Nephron (organoid): ENCODE data around the gene TAAR6.
A peak's percentile ranks its signal among the peaks of the same experiment; 100 is the strongest.
"Not testable (repeated sequence)": the region's sequence is repeated elsewhere in the genome, so short reads cannot be mapped to it uniquely, and the experiment has no call there.

ENCODE experiments used
- H3K27ac Mint-ChIP-seq, 3 experiments: 2 replicates each; pipeline ENCODE4 v1.8.0; 2020; ENCODE audit warnings: mixed read lengths in 3 of 3, mild to moderate bottlenecking in 2 of 3, moderate library complexity in 1 of 3
- H3K27me3 Mint-ChIP-seq: 2 replicates; pipeline ENCODE4 v1.8.0; 2021; ENCODE audit warnings: low read depth, mild to moderate bottlenecking, moderate library complexity, mixed read lengths
- H3K36me3 Mint-ChIP-seq: 2 replicates; pipeline ENCODE4 v1.8.0; 2020; ENCODE audit warnings: low read depth, mixed read lengths
- H3K4me1 Mint-ChIP-seq: 2 replicates; pipeline ENCODE4 v1.8.0; 2020; ENCODE audit warnings: mixed read lengths
- H3K4me3 Mint-ChIP-seq, 3 experiments: 2 replicates each; pipeline ENCODE4 v1.8.0; 2020; ENCODE audit warnings: mild to moderate bottlenecking in 3 of 3, mixed read lengths in 3 of 3, moderate library complexity in 2 of 3
- H3K9me3 Mint-ChIP-seq: 2 replicates; pipeline ENCODE4 v1.8.0; 2020; ENCODE audit warnings: mixed read lengths
- CTCF ChIP-seq, 3 experiments: fragments of 200-600 bp; sonication (generic); IDR thresholded peaks; one replicate each; pipeline ENCODE4 v1.5.0; 2021; ENCODE audit warnings: antibody characterized with exemption in 3 of 3; ENCODE audit not compliant: unreplicated experiment in 3 of 3

Gene TAAR6

GRCh38 chr6:132530293-132530974 is 39.7 kb upstream of the TAAR6 start:
- Mint-ChIP-seq H3K27me3 (no peaks in the 10 kb centered on the region), H3K9me3 (peaks cover 11% of the 10 kb centered on the region), H3K4me1 (no peaks in the 10 kb centered on the region), H3K4me3 (peak overlapping the region; percentile 27 to 69 (median 59)), H3K27ac (no peak overlapping the region), H3K36me3 (no peaks in the 10 kb centered on the region)
- TF ChIP-seq CTCF (IDR thresholded peaks at IDR 0.05; ENCODE audit: unreplicated experiment in 3 of 3), result peak; percentile 85 to 89 (median 87)

GRCh38 chr6:132534546-132534945 is 35.6 kb upstream of the TAAR6 start:
- not testable (repeated sequence) for H3K4me3 Mint-ChIP-seq, H3K36me3 Mint-ChIP-seq, H3K27ac Mint-ChIP-seq, H3K27me3 Mint-ChIP-seq
- H3K4me1 Mint-ChIP-seq, result peaks cover 12% of the 10 kb centered on the region
- peaks cover 16% of the 10 kb centered on the region for H3K9me3 Mint-ChIP-seq

GRCh38 chr6:132537145-132537544 is 33.0 kb upstream of the TAAR6 start:
- Mint-ChIP-seq H3K4me3 (no peak overlapping the region), H3K9me3 (peaks cover 16% of the 10 kb centered on the region), H3K27ac (no peak overlapping the region), H3K36me3 (no peaks in the 10 kb centered on the region), H3K27me3 (peaks cover 5% of the 10 kb centered on the region), H3K4me1 (peaks cover 12% of the 10 kb centered on the region)
- no peak for TF ChIP-seq CTCF (IDR thresholded peaks at IDR 0.05; ENCODE audit: unreplicated experiment in 3 of 3)

- Mint-ChIP-seq H3K36me3 (no peaks in the 10 kb centered on the region), H3K9me3 (peaks cover 16% of the 10 kb centered on the region), H3K4me3 (peak within 1 kb of the TSS in 1 of 3 experiments; percentile 5), H3K27me3 (peaks cover 5% of the 10 kb centered on the region), H3K27ac (peak within 1 kb of the TSS; percentile 48 to 82 (median 75)), H3K4me1 (peaks cover 12% of the 10 kb centered on the region)
- TF ChIP-seq CTCF (IDR thresholded peaks at IDR 0.05; ENCODE audit: unreplicated experiment in 3 of 3), result no peak
These were observed 32.1 kb upstream of the TAAR6 start, which contains the start of gene TAAR9 for GRCh38 chr6:132537977-132538376. TAAR9 (plus strand) TSS chr6:132538277; CDS start chr6:132538290, 13 bp downstream.

- Mint-ChIP-seq H3K36me3 (no peaks in the 10 kb centered on the region), H3K27ac (no peak overlapping the region), H3K27me3 (no peaks in the 10 kb centered on the region), H3K4me3 (no peak overlapping the region), H3K4me1 (peaks cover 5% of the 10 kb centered on the region), H3K9me3 (no peaks in the 10 kb centered on the region)
- TF ChIP-seq CTCF (IDR thresholded peaks at IDR 0.05; ENCODE audit: unreplicated experiment in 3 of 3), result no peak
These were observed 25.3 kb upstream of the TAAR6 start for GRCh38 chr6:132544826-132545225.

- no peak overlapping the region for H3K4me3 Mint-ChIP-seq
- peaks cover 8% of the 10 kb centered on the region for H3K27me3 Mint-ChIP-seq
- no peaks in the 10 kb centered on the region for H3K36me3 Mint-ChIP-seq
- no peak overlapping the region for H3K27ac Mint-ChIP-seq
- no peaks in the 10 kb centered on the region for H3K9me3 Mint-ChIP-seq
- TF ChIP-seq CTCF (IDR thresholded peaks at IDR 0.05; ENCODE audit: unreplicated experiment in 3 of 3), result no peak
- H3K4me1 Mint-ChIP-seq, result peaks cover under 1% of the 10 kb centered on the region
These were observed 21.2 kb upstream of the TAAR6 start for GRCh38 chr6:132548746-132549463.
